GM21786 (cell line): ENCODE measurements around the gene HK3.

ENCODE experiments used
- ATAC-seq: cut with Tn5 transposase; IDR thresholded peaks from one replicate; pipeline ENCODE4 v1.9.1; 2021; ENCODE audit not compliant: unreplicated experiment

HK3 gene

GRCh38 chr5:176899296-176899891 lies at the start of gene HK3:
Gene HK3 (minus strand): TSS chr5:176899346. CDS start chr5:176896159, 3,187 bp downstream.
- no peak for ATAC-seq

GRCh38 chr5:176948458-176948857 lies 49.3 kb upstream of the HK3 start:
- ATAC-seq = no peak

GRCh38 chr5:176947847-176948246 lies 48.7 kb upstream of the HK3 start:
- ATAC-seq = no peak

DNA sequence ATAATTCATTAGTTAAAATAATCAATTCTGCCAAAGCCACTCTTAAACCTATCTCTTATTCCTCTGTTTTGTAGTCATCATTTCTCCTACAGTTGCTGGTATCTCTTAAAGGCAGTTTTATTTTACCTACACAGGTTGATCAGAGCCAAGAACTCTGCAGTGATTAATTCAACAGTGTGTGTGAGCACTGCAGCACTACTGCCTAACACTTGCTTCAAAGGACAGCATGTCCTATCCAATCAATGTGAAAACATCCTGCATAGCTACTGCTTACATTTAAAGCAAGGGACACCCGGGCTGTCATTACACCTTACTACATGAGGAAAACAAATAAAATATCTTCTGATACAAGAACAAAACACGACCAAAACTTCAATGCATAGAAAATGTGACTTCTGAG lies 45.1 kb upstream of the HK3 start:
- ATAC-seq = no peak

DNA sequence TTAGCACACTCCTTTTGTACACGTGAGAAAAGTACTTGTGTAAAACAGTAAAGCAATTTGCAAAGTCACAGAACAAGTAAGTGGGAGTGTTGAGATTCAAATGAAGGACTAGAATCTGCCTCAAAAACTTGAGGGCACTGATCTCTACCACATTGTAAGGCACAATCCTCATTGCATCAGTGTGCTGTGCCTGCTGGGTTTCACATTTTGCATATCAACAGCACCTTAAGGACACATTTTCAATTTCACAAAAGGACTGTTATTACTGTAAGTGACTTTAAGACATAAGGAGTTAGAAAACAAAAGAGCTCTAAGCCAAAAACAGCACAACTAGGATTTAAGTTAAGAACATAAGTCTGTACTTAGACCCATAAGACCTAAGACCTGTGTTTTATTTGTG lies 44.7 kb upstream of the HK3 start:
- ATAC-seq = no peak

GRCh38 chr5:176941951-176942350 lies 42.8 kb upstream of the HK3 start:
- no peak for ATAC-seq

DNA sequence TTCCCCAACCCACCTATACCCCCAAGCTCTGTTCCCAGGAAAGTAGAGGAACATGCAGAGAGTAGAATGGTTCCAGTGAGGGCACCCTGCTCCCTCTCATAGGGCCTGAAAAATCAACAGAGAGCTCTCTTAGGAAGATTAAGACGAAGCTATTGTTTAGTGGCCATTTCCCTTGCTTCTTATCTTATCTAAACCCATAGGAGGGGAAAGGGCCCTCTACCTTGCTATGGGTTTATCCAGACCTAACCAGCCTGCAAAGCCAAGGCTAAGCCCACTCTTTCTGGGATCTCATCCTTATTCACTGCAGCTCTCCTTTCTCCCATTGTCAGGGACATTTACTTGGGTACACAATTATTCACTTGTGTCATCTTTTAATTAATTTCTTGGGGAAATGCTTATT lies 39.3 kb upstream of the HK3 start:
- no peak for ATAC-seq

- no peak for ATAC-seq
Measured at GRCh38 chr5:176935017-176935416, 35.9 kb upstream of the HK3 start.

DNA sequence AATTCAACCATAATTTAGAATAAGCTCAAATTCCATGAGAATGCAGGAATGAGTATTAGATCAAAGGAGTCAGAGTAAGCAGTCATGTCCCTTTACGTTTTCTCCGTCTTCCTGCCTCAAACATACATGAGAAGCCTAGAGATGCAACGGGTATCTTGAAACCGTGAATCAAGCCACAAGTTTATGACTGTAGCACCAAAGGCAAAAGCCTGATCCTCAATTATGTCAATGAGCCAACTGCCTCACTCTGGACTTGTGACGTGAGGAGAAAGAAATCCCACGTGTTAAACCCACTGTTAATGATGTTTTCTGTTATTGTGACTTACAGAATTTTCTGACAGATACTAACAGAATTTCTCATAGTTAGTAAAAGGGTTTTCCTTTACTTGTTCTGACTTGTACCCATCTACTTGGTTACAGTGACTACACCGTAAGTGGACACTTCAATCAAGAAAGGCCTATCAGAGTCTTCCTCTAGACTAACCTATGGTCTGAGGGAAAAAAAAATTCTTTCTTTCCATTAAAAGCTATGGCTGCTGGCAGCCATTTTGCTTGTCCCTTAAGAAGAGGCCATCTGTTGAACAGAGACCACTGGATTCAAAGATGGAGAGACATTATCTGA lies 35.3 kb upstream of the HK3 start:
- no peak for ATAC-seq

GRCh38 chr5:176929654-176930053 lies 30.5 kb upstream of the HK3 start:
- ATAC-seq = no peak

DNA sequence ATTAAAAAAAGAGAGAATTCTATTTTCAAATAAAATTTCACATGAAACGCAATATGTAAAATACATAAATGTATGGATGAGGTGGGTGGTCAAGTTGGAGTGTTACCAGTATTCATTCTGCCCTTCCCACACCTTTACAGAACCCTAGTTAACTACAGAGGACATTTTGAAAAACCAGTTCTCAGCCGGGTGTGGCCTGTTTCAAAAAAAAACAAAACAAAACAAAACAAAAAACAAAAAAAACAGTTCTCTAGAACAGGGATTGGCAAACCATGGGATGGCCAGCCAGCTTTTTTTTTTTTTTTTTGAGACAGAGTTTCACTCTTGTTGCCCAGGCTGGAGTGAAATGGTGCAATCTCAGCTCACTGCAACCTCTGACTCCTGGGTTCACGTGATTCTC lies 28.4 kb upstream of the HK3 start:
- ATAC-seq = no peak

GRCh38 chr5:176922817-176923216 lies 23.7 kb upstream of the HK3 start:
- no peak for ATAC-seq

DNA sequence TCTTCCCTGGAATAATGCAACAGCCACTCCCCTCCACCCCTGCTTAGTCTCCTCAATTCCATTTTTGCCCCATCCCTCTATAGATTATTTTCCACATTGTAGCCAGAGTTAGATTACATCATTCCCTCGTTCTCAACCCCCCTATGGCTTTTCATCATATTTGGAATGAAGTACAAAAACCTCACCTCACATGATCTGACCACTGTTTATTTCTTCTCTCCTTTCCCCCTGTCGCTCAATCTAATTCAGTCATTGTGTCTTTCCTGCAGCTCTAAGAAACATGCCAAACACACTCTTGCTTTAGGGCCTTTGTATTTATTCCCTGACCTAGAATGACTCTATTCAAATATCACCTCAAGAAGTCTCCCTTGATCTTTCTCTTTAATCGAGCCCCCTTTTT lies 22.6 kb upstream of the HK3 start:
- ATAC-seq = no peak

DNA sequence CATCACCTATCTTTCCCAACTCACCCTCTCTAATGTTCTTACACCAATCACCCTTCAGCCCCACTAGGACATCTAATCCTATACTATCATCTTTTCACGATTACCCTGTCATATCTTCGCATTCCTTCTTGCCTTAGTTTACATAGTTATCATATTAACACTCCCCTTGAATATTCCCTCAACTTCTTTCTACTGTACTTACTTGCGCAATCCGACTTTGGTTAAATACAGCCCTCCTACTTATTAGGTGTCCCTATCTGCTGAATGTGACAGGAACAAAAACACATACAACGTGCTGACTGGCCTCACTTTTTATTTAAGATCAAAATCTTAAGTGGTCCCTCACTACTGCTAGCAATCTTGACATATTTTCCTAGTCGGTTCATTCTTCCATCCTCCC lies 19.5 kb upstream of the HK3 start:
- ATAC-seq = no peak

DNA sequence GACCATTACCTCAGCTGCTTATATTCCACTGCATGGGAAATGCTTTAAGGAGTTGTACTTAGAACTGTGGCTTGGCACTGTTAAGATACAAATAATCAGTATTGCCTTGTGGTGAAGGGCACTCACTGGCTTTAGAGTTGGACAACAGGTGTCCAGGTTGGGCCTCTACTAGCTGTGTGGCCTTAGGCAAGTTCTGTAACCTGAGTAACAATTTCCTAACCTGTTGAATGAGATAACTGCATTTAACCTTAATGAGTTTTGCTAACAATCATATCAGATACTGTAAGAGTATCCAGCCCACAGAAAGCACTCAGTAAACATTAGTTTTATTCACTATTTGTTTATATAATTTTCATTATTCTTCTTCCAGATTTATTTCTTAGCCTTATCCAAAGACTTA lies 17.2 kb upstream of the HK3 start:
- no peak for ATAC-seq

DNA sequence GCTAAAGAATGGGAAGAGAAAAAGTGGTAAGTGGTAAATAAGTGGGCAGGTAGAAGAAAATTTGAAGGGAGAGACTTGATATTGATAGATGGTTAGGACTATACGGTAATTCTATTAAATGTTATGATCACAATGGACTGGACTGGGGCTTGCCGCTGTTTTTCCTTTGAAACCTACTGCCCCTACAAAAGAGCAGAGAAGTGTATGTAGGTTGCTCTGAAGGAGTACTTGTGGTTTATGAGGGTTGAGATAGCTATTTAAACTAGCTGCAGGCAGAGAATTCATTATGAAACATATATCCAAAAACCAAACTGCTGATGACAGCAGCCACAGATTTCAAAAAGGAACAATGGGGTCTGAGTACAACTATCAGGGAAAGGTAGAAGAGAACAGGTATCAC lies 16.8 kb upstream of the HK3 start:
- no peak for ATAC-seq

GRCh38 chr5:176912115-176912514 lies 13.0 kb upstream of the HK3 start:
- ATAC-seq = no peak

GRCh38 chr5:176908675-176909368 lies 9.7 kb upstream of the HK3 start:
- no peak for ATAC-seq

GRCh38 chr5:176906796-176907195 lies 7.7 kb upstream of the HK3 start:
- no peak for ATAC-seq

- no peak for ATAC-seq
Measured at GRCh38 chr5:176906126-176906525, 7.0 kb upstream of the HK3 start.

- no peak for ATAC-seq
Measured at GRCh38 chr5:176904276-176904675, 5.1 kb upstream of the HK3 start.

- ATAC-seq = no peak
Measured at GRCh38 chr5:176902911-176903664, 3.9 kb upstream of the HK3 start.
